IPS DF 6.9 (cell line): ENCODE results near the gene TRAPPC6A.

Source experiments
- DNase-seq: peaks from one replicate; pipeline ENCODE4 v3.0.0-alpha.2; 2013; ENCODE audit warnings: low read depth, low spot score
- H3K27ac ChIP-seq: one replicate; pipeline ENCODE4 v1.5.1; 2013; ENCODE audit warnings: low read length, control low read depth
- H3K27me3 ChIP-seq: 2 replicates; pipeline ENCODE4 v1.6.1; 2013; ENCODE audit warnings: mild to moderate bottlenecking, low read length; ENCODE audit not compliant: control insufficient read depth, insufficient read depth
- H3K36me3 ChIP-seq: 2 replicates; pipeline ENCODE4 v1.6.1; 2013; ENCODE audit warnings: low read length; ENCODE audit not compliant: control insufficient read depth, insufficient read depth
- H3K4me1 ChIP-seq: 2 replicates; pipeline ENCODE4 v1.6.1; 2013; ENCODE audit warnings: low read length; ENCODE audit not compliant: control insufficient read depth, insufficient read depth
- H3K4me3 ChIP-seq: 2 replicates; pipeline ENCODE4 v1.5.1; 2013; ENCODE audit warnings: mild to moderate bottlenecking, low read length
- H3K9me3 ChIP-seq: 2 replicates; pipeline ENCODE4 v1.6.1; 2013; ENCODE audit warnings: low read length, inconsistent platforms; ENCODE audit not compliant: control insufficient read depth, insufficient read depth
- WGBS: extraction: QIAGEN DNeasy Blood & Tissue Kit; methylation state at CpG from one replicate; pipeline ENCODE4 v1.1.7; 2013; ENCODE audit warnings: mixed read lengths, missing lambda C conversion rate; ENCODE audit not compliant: insufficient read length, insufficient coverage; 5-methylcytosine and 5-hydroxymethylcytosine counted together

TRAPPC6A gene

GRCh38 chr19:45173816-45174215 is 4.2 kb downstream of the TRAPPC6A start:
- no peaks in the 10 kb centered on the region for H3K9me3 ChIP-seq
- no peak for DNase-seq
- H3K27me3 ChIP-seq, result no peaks in the 10 kb centered on the region
- no peak overlapping the region for H3K4me3 ChIP-seq
- no peak overlapping the region for H3K27ac ChIP-seq
- H3K4me1 ChIP-seq, result no peaks in the 10 kb centered on the region; the same call in 1 of the 2 replicates
- no CpG with 5 or more reads among the region's 12 CpGs for WGBS
- H3K36me3 ChIP-seq, result no peaks in the 10 kb centered on the region

GRCh38 chr19:45172611-45173208 is 5.3 kb downstream of the TRAPPC6A start:
- H3K9me3 ChIP-seq, result no peaks in the 10 kb centered on the region
- DNase-seq, result no peak
- H3K27me3 ChIP-seq, result no peaks in the 10 kb centered on the region
- no peaks in the 10 kb centered on the region; the same call in 1 of the 2 replicates for H3K4me1 ChIP-seq
- no peaks in the 10 kb centered on the region for H3K36me3 ChIP-seq
- H3K27ac ChIP-seq, result no peak overlapping the region
- no peak overlapping the region for H3K4me3 ChIP-seq
- WGBS, result no CpG with 5 or more reads among the region's 18 CpGs

- Histone ChIP-seq H3K27ac (no peak overlapping the region), H3K4me1 (no peaks in the 10 kb centered on the region; the same call in 1 of the 2 replicates), H3K9me3 (no peaks in the 10 kb centered on the region), H3K36me3 (no peaks in the 10 kb centered on the region), H3K27me3 (no peaks in the 10 kb centered on the region), H3K4me3 (no peak overlapping the region)
- no peak for DNase-seq
- WGBS, result no CpG with 5 or more reads among the region's 4 CpGs
Observed at GRCh38 chr19:45172173-45172572, 5.9 kb downstream of the TRAPPC6A start.

GRCh38 chr19:45171211-45171623 is 6.8 kb downstream of the TRAPPC6A start:
- no peak overlapping the region for H3K4me3 ChIP-seq
- no peak overlapping the region for H3K27ac ChIP-seq
- H3K27me3 ChIP-seq, result no peaks in the 10 kb centered on the region
- no peaks in the 10 kb centered on the region for H3K9me3 ChIP-seq
- no peaks in the 10 kb centered on the region for H3K36me3 ChIP-seq
- no CpG with 5 or more reads among the region's 7 CpGs for WGBS
- H3K4me1 ChIP-seq, result peaks cover 3% of the 10 kb centered on the region; the same call in 1 of the 2 replicates
- DNase-seq, result no peak

- H3K36me3 ChIP-seq, result no peaks in the 10 kb centered on the region
- no peaks in the 10 kb centered on the region for H3K9me3 ChIP-seq
- H3K4me1 ChIP-seq, result peaks cover 3% of the 10 kb centered on the region; the same call in 1 of the 2 replicates
- no peak for DNase-seq
- no peak overlapping the region for H3K27ac ChIP-seq
- H3K27me3 ChIP-seq, result no peaks in the 10 kb centered on the region
- no CpG with 5 or more reads among the region's 21 CpGs for WGBS
- no peak overlapping the region for H3K4me3 ChIP-seq
Observed at GRCh38 chr19:45170146-45171106, 7.6 kb downstream of the TRAPPC6A start.

GRCh38 chr19:45169602-45170001 is 8.4 kb downstream of the TRAPPC6A start:
- Histone ChIP-seq H3K9me3 (no peaks in the 10 kb centered on the region), H3K27me3 (no peaks in the 10 kb centered on the region), H3K27ac (no peak overlapping the region), H3K4me3 (no peak overlapping the region), H3K36me3 (no peaks in the 10 kb centered on the region), H3K4me1 (peaks cover 3% of the 10 kb centered on the region)
- DNase-seq, result no peak
- WGBS, result no CpG with 5 or more reads among the region's 10 CpGs

- Histone ChIP-seq H3K27me3 (no peaks in the 10 kb centered on the region), H3K4me1 (peaks cover 3% of the 10 kb centered on the region), H3K4me3 (no peak overlapping the region), H3K27ac (no peak overlapping the region), H3K9me3 (no peaks in the 10 kb centered on the region), H3K36me3 (no peaks in the 10 kb centered on the region)
- DNase-seq, result no peak
- no CpG with 5 or more reads among the region's 16 CpGs for WGBS
Observed at GRCh38 chr19:45168767-45169351, 9.2 kb downstream of the TRAPPC6A start.

- Histone ChIP-seq H3K36me3 (no peaks in the 10 kb centered on the region), H3K9me3 (no peaks in the 10 kb centered on the region), H3K4me1 (peaks cover 3% of the 10 kb centered on the region), H3K4me3 (no peak overlapping the region), H3K27ac (no peak overlapping the region), H3K27me3 (no peaks in the 10 kb centered on the region)
- no peak for DNase-seq
- WGBS, result no CpG with 5 or more reads among the region's 14 CpGs
Observed at GRCh38 chr19:45166723-45167252, 11.2 kb downstream of the TRAPPC6A start.

- no peak for DNase-seq
- Histone ChIP-seq H3K4me1 (peaks cover 5% of the 10 kb centered on the region), H3K36me3 (no peaks in the 10 kb centered on the region), H3K4me3 (no peak overlapping the region), H3K9me3 (no peaks in the 10 kb centered on the region), H3K27me3 (no peaks in the 10 kb centered on the region), H3K27ac (no peak overlapping the region)
- no CpG with 5 or more reads among the region's 27 CpGs for WGBS
Observed at GRCh38 chr19:45164577-45165335, 13.3 kb downstream of the TRAPPC6A start.
